HepG2 (cell line): Measurements from ENCODE around the gene DRAP1. TPM values are rescaled to one million over a fixed set of nuclear protein-coding genes. Genes with fewer than 3 reads are reported as not detected.

Experiments
- ARHGAP35 ChIP-seq: sonication (generic); formaldehyde crosslinking; IDR thresholded peaks from 2 replicates; pipeline ENCODE4 v1.9.0; 2022; ENCODE audit warnings: mild to moderate bottlenecking, inconsistent platforms, moderate library complexity, missing genetic modification reagents, borderline replicate concordance
- CHD4 ChIP-seq: fragments of 200-600 bp; sonication (generic); IDR thresholded peaks from 2 replicates; pipeline ENCODE4 v1.7.0; 2017; ENCODE audit warnings: mild to moderate bottlenecking, low read length, borderline replicate concordance
- FOSL2 ChIP-seq: sonication (generic); formaldehyde crosslinking; IDR thresholded peaks from 2 replicates; pipeline ENCODE4 v1.4.0; 2020; ENCODE audit warnings: missing genetic modification reagents
- FOXJ3 ChIP-seq: sonication (generic); formaldehyde crosslinking; IDR thresholded peaks from 2 replicates; pipeline ENCODE4 v1.4.0; 2020; ENCODE audit warnings: missing genetic modification reagents, mild to moderate bottlenecking, borderline replicate concordance
- IKZF1 ChIP-seq: fragments of 450-650 bp; IDR thresholded peaks from 2 replicates; pipeline ENCODE4 v1.7.1; 2016
- IRF2 ChIP-seq: IDR thresholded peaks from 2 replicates; pipeline ENCODE4 v1.6.1; 2018; ENCODE audit warnings: missing genetic modification reagents, missing compliant biosample characterization
- KAT8 ChIP-seq: IDR thresholded peaks from 2 replicates; pipeline ENCODE4 v1.6.1; 2016; ENCODE audit warnings: missing genetic modification reagents, missing compliant biosample characterization
- KLF15 ChIP-seq: sonication (generic); formaldehyde crosslinking; IDR thresholded peaks from 2 replicates; pipeline ENCODE4 v1.8.1; 2023; ENCODE audit warnings: borderline replicate concordance, mild to moderate bottlenecking, inconsistent platforms, missing genetic modification reagents, mixed read lengths
- MLLT10 ChIP-seq: sonication (generic); formaldehyde crosslinking; IDR thresholded peaks from 2 replicates; pipeline ENCODE4 v1.4.0; 2020; ENCODE audit warnings: missing genetic modification reagents
- MYC ChIP-seq: sonication (generic); formaldehyde crosslinking; IDR thresholded peaks from 2 replicates; pipeline ENCODE4 v1.9.0; 2021; ENCODE audit warnings: missing genetic modification reagents, borderline replicate concordance
- POLR2A ChIP-seq, 2 experiments: IDR thresholded peaks; 2 replicates each; pipeline ENCODE4 v1.6.1; 2011; ENCODE audit warnings: low read depth in 2 of 2, low read length in 2 of 2, mild to moderate bottlenecking in 1 of 2, moderate library complexity in 1 of 2; ENCODE audit not compliant: insufficient read depth in 1 of 2
- RXRB ChIP-seq: IDR thresholded peaks from 2 replicates; pipeline ENCODE4 v1.6.1; 2016; ENCODE audit warnings: borderline replicate concordance, missing genetic modification reagents, missing compliant biosample characterization
- SCMH1 ChIP-seq: sonication (generic); formaldehyde crosslinking; IDR thresholded peaks from 2 replicates; pipeline ENCODE4 v1.9.0; 2021; ENCODE audit warnings: missing genetic modification reagents, mild to moderate bottlenecking, borderline replicate concordance
- TAF15 ChIP-seq: fragments of 200-400 bp; formaldehyde crosslinking; IDR thresholded peaks from one replicate; pipeline ENCODE4 v1.6.1; 2018; ENCODE audit warnings: mild to moderate bottlenecking, low read depth, low read length; ENCODE audit not compliant: poor library complexity, severe bottlenecking
- TEF ChIP-seq: sonication (generic); formaldehyde crosslinking; IDR thresholded peaks from 2 replicates; pipeline ENCODE4 v1.5.0; 2020; ENCODE audit warnings: missing genetic modification reagents
- ZC3H4 ChIP-seq: sonication (generic); formaldehyde crosslinking; IDR thresholded peaks from 2 replicates; pipeline ENCODE4 v1.4.0; 2020; ENCODE audit warnings: missing genetic modification reagents, borderline replicate concordance
- ZFP90 ChIP-seq: sonication (generic); formaldehyde crosslinking; IDR thresholded peaks from 2 replicates; pipeline ENCODE4 v1.8.0; 2022; ENCODE audit warnings: missing genetic modification reagents, mild to moderate bottlenecking, inconsistent platforms, borderline replicate concordance
- ZFP91 ChIP-seq: sonication (generic); formaldehyde crosslinking; IDR thresholded peaks from 2 replicates; pipeline ENCODE4 v1.9.0; 2022; ENCODE audit warnings: missing genetic modification reagents, mild to moderate bottlenecking, borderline replicate concordance
- ZNF263 ChIP-seq: sonication (generic); formaldehyde crosslinking; IDR thresholded peaks from 2 replicates; pipeline ENCODE4 v1.4.0; 2020; ENCODE audit warnings: missing genetic modification reagents
- ZNF451 ChIP-seq: sonication (generic); formaldehyde crosslinking; IDR thresholded peaks from 2 replicates; pipeline ENCODE4 v1.5.0; 2020; ENCODE audit warnings: mild to moderate bottlenecking, missing genetic modification reagents
- ZNF563 ChIP-seq: sonication (generic); formaldehyde crosslinking; IDR thresholded peaks from 2 replicates; pipeline ENCODE4 v1.8.0; 2022; ENCODE audit warnings: mild to moderate bottlenecking, moderate library complexity, missing genetic modification reagents
- ZNF580 ChIP-seq: IDR thresholded peaks from 2 replicates; pipeline ENCODE4 v1.6.1; 2016; ENCODE audit warnings: low read depth, borderline replicate concordance
- ZNF597 ChIP-seq: sonication (generic); formaldehyde crosslinking; IDR thresholded peaks from 2 replicates; pipeline ENCODE4 v1.5.0; 2020; ENCODE audit warnings: missing genetic modification reagents
- ZNF749 ChIP-seq: sonication (generic); formaldehyde crosslinking; IDR thresholded peaks from 2 replicates; pipeline ENCODE4 v1.8.0; 2022; ENCODE audit warnings: mild to moderate bottlenecking, missing genetic modification reagents, moderate library complexity, borderline replicate concordance
- ZNF775 ChIP-seq: sonication (generic); formaldehyde crosslinking; IDR thresholded peaks from 2 replicates; pipeline ENCODE4 v1.4.0; 2020; ENCODE audit warnings: missing genetic modification reagents, mild to moderate bottlenecking, moderate library complexity, borderline replicate concordance
- ZSCAN29 ChIP-seq: sonication (generic); formaldehyde crosslinking; conservative IDR thresholded peaks from 2 replicates; pipeline ENCODE4 v1.4.0; 2020; ENCODE audit warnings: mild to moderate bottlenecking, missing genetic modification reagents
- polyA plus RNA-seq, 8 experiments: library from polyadenylated mRNA; depleted of rRNA in 3 of 8; stranded (reverse) in 7 of 8; unstranded in 1 of 8; fragments of >200 nt; fragmentation: Illumina TruSeq in 4 of 8; extraction: Trizol in 4 of 8; gene quantifications; 2 replicates each; pipeline versions ENCODE4 v1.2.1 to v1.2.3, GENCODE V29; 2011 to 2016; ENCODE audit warnings: low read depth in 4 of 8, missing spikeins in 1 of 8, mixed read lengths in 1 of 8; ENCODE audit not compliant: insufficient read depth in 1 of 8
- total RNA-seq, 5 experiments: library from RNA; depleted of rRNA; stranded (reverse); fragments of >200 nt; fragmentation: Illumina TruSeq; extraction: Trizol; gene quantifications; 2 replicates each; pipeline ENCODE4 v1.2.3, GENCODE V29; 2016; ENCODE audit warnings: low read depth in 1 of 5

Gene DRAP1
- total and polyA plus RNA-seq, 2 of the 13 experiments (the other 11 are each of a cell fraction or from before 2014, with no cell fraction given), result 46.8 to 52.3 TPM

GRCh38 chr11:65884716-65885092 is 34.5 kb upstream of the DRAP1 start (continued):
- 0 out of 2 replicates have a peak, but pooled peaks have one; percentile 76 for TF ChIP-seq ZNF263
- TF ChIP-seq RXRB (CRISPR knock-in tag), result peak; percentile 45; the same call in 1 of the 2 replicates
- TF ChIP-seq FOSL2 (CRISPR knock-in tag), result peak; percentile 56; the same call in 1 of the 2 replicates
- TF ChIP-seq TEF (CRISPR knock-in tag), result no peak
- no peak for TF ChIP-seq ZSCAN29 (CRISPR knock-in tag)
- TF ChIP-seq IKZF1, result no peak
- no peak for TF ChIP-seq POLR2A (IDR thresholded peaks at IDR 0.05; ENCODE audit: insufficient read depth in 1 of 2, low read depth in 2 of 2, low read length in 2 of 2)
- TF ChIP-seq ZC3H4 (CRISPR knock-in tag), result no peak
- no peak for TF ChIP-seq ZNF775 (CRISPR knock-in tag)
- TF ChIP-seq ARHGAP35, result no peak
- TF ChIP-seq IRF2 (CRISPR knock-in tag), result peak; percentile 61; the same call in 1 of the 2 replicates
- TF ChIP-seq ZNF563 (CRISPR knock-in tag), result no peak
- TF ChIP-seq ZNF749 (CRISPR knock-in tag), result no peak
- TF ChIP-seq ZNF451 (CRISPR knock-in tag), result no peak
- peak; percentile 53; the same call in 1 of the 2 replicates for TF ChIP-seq ZFP91 (CRISPR knock-in tag)
- TF ChIP-seq FOXJ3 (CRISPR knock-in tag), result 0 out of 2 replicates have a peak, but pooled peaks have one; percentile 13
- TF ChIP-seq ZFP90, result no peak
- TF ChIP-seq MLLT10 (CRISPR knock-in tag), result no peak
- TF ChIP-seq ZNF580 (CRISPR knock-in tag), result no peak
- peak; percentile 50; the same call in 1 of the 2 replicates for TF ChIP-seq MYC
- TF ChIP-seq KLF15, result no peak
- peak; percentile 51; the same call in 1 of the 2 replicates for TF ChIP-seq KAT8
- no peak for TF ChIP-seq CHD4
- TF ChIP-seq TAF15, result peak; percentile 42
- no peak for TF ChIP-seq SCMH1 (CRISPR knock-in tag)
- TF ChIP-seq ZNF597, result no peak
